NCI-H82 (cell line): ENCODE measurements around the gene MYO18B.
"Not testable (repeated sequence)": the region's sequence is repeated elsewhere in the genome, so short reads cannot be mapped to it uniquely, and the experiment has no call there.

ENCODE experiments used
- DNase-seq: peaks from one replicate; lab custom pipeline; 2025; lab: John Stamatoyannopoulos, UW

MYO18B gene

GRCh38 chr22:25942856-25943411 is 200.9 kb downstream of the MYO18B start:
- peak; percentile 91 for DNase-seq

- no peak for DNase-seq
Observed at GRCh38 chr22:25950111-25950510, 208.1 kb downstream of the MYO18B start.

- peak; percentile 34 for DNase-seq
Observed at GRCh38 chr22:25953276-25953675, 211.3 kb downstream of the MYO18B start.

GRCh38 chr22:25953919-25954318 is 211.9 kb downstream of the MYO18B start:
- DNase-seq, result no peak

GRCh38 chr22:25955323-25955722 is 213.3 kb downstream of the MYO18B start:
- no peak for DNase-seq

GRCh38 chr22:25956801-25957200 is 214.8 kb downstream of the MYO18B start:
- DNase-seq, result no peak

GRCh38 chr22:25959818-25960774 is 218.1 kb downstream of the MYO18B start:
- no peak for DNase-seq

GRCh38 chr22:25961699-25962098 is 219.7 kb downstream of the MYO18B start:
- DNase-seq, result no peak

- no peak for DNase-seq
Observed at GRCh38 chr22:25962711-25963110, 220.7 kb downstream of the MYO18B start.

GRCh38 chr22:25964961-25965730 is 223.2 kb downstream of the MYO18B start:
- DNase-seq, result no peak

- DNase-seq, result peak; percentile 93
Observed at GRCh38 chr22:25966448-25966913, 224.5 kb downstream of the MYO18B start.

- DNase-seq, result no peak
Observed at GRCh38 chr22:25969286-25969685, 227.3 kb downstream of the MYO18B start.

GRCh38 chr22:25969901-25970300 is 227.9 kb downstream of the MYO18B start:
- no peak for DNase-seq

- peak; percentile 47 for DNase-seq
Observed at GRCh38 chr22:25970374-25970911, 228.5 kb downstream of the MYO18B start.

- no peak for DNase-seq
Observed at GRCh38 chr22:25970999-25971811, 229.2 kb downstream of the MYO18B start.

- no peak for DNase-seq
Observed at GRCh38 chr22:25972397-25972796, 230.4 kb downstream of the MYO18B start.

- DNase-seq, result no peak
Observed at GRCh38 chr22:25976356-25976755, 234.4 kb downstream of the MYO18B start.

GRCh38 chr22:25979968-25980367 is 238.0 kb downstream of the MYO18B start:
- DNase-seq, result no peak

- DNase-seq, result not testable (repeated sequence)
Observed at GRCh38 chr22:25984911-25985310, 242.9 kb downstream of the MYO18B start.

- no peak for DNase-seq
Observed at GRCh38 chr22:25987948-25988347, 246.0 kb downstream of the MYO18B start.

- no peak for DNase-seq
Observed at GRCh38 chr22:25990940-25991339, 249.0 kb downstream of the MYO18B start.
